WERI-Rb-1 (cell line): ENCODE results near the gene TMEM175.

Experiments
- DNase-seq: peaks from one replicate; pipeline ENCODE4 v3.0.0-alpha.2; 2020
- H3K27ac ChIP-seq: fragments of 250-450 bp; sonication (Bioruptor Pico); 2 replicates; pipeline ENCODE4 v1.5.1; 2020; ENCODE audit warnings: mild to moderate bottlenecking, moderate library complexity
- H3K27me3 ChIP-seq: fragments of 250-450 bp; sonication (Bioruptor Pico); 2 replicates; pipeline ENCODE4 v1.5.1; 2021; ENCODE audit warnings: mild to moderate bottlenecking, low read depth, moderate library complexity; ENCODE audit not compliant: insufficient read depth, severe bottlenecking
- H3K36me3 ChIP-seq: fragments of 250-450 bp; sonication (Bioruptor Pico); 2 replicates; pipeline ENCODE4 v1.5.1; 2020; ENCODE audit warnings: mild to moderate bottlenecking, moderate library complexity
- H3K4me3 ChIP-seq: 2 replicates; pipeline ENCODE4 v1.5.1; 2011; ENCODE audit warnings: low read depth, mild to moderate bottlenecking, control low read depth, low read length
- H3K9me3 ChIP-seq: fragments of 250-450 bp; sonication (Bioruptor Pico); 2 replicates; pipeline ENCODE4 v1.5.1; 2021; ENCODE audit warnings: mild to moderate bottlenecking, moderate library complexity; ENCODE audit not compliant: severe bottlenecking
- CTCF ChIP-seq: IDR thresholded peaks from 2 replicates; pipeline ENCODE4 v1.5.1; 2011; ENCODE audit warnings: low read depth, mild to moderate bottlenecking, control low read depth, inconsistent platforms, low read length

TMEM175 gene

GRCh38 chr4:990746-991367, 58.6 kb downstream of the TMEM175 start:
- H3K27ac ChIP-seq = no peak overlapping the region
- DNase-seq = no peak
- TF ChIP-seq CTCF = no peak
- peaks cover 14% of the 10 kb centered on the region for H3K36me3 ChIP-seq
- no peaks in the 10 kb centered on the region for H3K9me3 ChIP-seq
- H3K4me3 ChIP-seq = no peak overlapping the region
- no peaks in the 10 kb centered on the region for H3K27me3 ChIP-seq

GRCh38 chr4:991451-992296, 59.4 kb downstream of the TMEM175 start:
- no peak overlapping the region for H3K4me3 ChIP-seq
- no peaks in the 10 kb centered on the region for H3K9me3 ChIP-seq
- no peak for DNase-seq
- H3K36me3 ChIP-seq = peaks cover 14% of the 10 kb centered on the region
- no peaks in the 10 kb centered on the region for H3K27me3 ChIP-seq
- no peak for TF ChIP-seq CTCF
- H3K27ac ChIP-seq = no peak overlapping the region

- H3K36me3 ChIP-seq = peaks cover 14% of the 10 kb centered on the region
- TF ChIP-seq CTCF = no peak
- H3K9me3 ChIP-seq = no peaks in the 10 kb centered on the region
- no peak for DNase-seq
- no peak overlapping the region for H3K4me3 ChIP-seq
- H3K27me3 ChIP-seq = no peaks in the 10 kb centered on the region
- peak overlapping the region; percentile 77 for H3K27ac ChIP-seq
Observed at GRCh38 chr4:992297-993110, 60.2 kb downstream of the TMEM175 start.

- Histone ChIP-seq H3K4me3 (no peak within 1 kb of the TSS), H3K36me3 (peaks cover 14% of the 10 kb centered on the region), H3K27me3 (no peaks in the 10 kb centered on the region), H3K9me3 (no peaks in the 10 kb centered on the region), H3K27ac (peak within 1 kb of the TSS; percentile 77)
- peak; percentile 13; the same call in 1 of the 2 replicates for TF ChIP-seq CTCF
- DNase-seq = peak; percentile 65
Observed at GRCh38 chr4:993111-994029, 61.1 kb downstream of the TMEM175 start, which contains the start of gene SLC26A1. Gene SLC26A1 (minus strand): TSS chr4:993404. CDS start chr4:991703, 1,701 bp downstream.

- no peak overlapping the region for H3K27ac ChIP-seq
- DNase-seq = no peak
- H3K27me3 ChIP-seq = no peaks in the 10 kb centered on the region
Observed at GRCh38 chr4:995311-996026, 63.2 kb downstream of the TMEM175 start.

More at GRCh38 chr4:995311-996026, 63.2 kb downstream of the TMEM175 start:
- Histone ChIP-seq H3K9me3 (no peaks in the 10 kb centered on the region), H3K4me3 (no peak overlapping the region), H3K36me3 (peaks cover 4% of the 10 kb centered on the region)
- TF ChIP-seq CTCF = no peak
